ENCODE measurements around the gene RASAL2.
"Not testable (repeated sequence)": the region's sequence is repeated elsewhere in the genome, so short reads cannot be mapped to it uniquely, and the experiment has no call there.

RASAL2 gene

DNA sequence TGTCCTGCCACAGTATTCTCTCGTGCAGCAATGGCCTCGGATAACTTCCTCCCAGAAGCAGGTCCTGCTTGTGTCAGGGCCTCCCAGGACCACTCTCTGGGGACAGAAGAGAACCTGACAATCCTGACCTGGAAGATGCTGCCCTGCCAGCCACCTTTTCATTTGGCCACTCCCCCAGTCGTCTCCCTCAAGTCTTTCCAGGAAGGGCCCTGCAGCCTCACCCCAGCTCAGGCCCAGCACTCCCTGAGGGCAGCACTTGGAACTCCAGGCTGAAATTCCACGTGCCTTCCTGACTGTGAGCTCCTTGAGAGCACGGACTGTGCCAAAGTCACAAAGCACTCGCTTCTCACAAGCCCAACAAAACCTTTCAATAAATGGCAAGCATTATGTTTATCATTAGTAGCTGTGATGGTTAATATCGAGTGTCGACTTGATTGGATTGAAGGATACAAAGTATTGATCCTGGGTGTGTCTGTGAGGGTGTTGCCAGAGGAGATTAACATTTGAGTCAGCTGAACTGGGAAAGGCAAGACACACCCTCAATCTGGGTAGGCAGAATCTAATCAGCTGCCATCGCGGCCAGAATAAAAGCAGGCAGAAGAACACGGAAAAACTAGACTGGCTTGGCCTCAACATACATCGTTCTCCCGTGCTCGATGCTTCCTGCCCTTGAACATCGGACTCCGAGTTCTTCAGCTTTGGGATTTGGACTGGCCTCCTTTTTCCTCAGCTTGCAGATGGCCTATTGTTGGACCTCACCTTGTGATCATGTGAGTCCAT lies 405.2 kb downstream of the RASAL2 start:
- no peak for DNase-seq

DNA sequence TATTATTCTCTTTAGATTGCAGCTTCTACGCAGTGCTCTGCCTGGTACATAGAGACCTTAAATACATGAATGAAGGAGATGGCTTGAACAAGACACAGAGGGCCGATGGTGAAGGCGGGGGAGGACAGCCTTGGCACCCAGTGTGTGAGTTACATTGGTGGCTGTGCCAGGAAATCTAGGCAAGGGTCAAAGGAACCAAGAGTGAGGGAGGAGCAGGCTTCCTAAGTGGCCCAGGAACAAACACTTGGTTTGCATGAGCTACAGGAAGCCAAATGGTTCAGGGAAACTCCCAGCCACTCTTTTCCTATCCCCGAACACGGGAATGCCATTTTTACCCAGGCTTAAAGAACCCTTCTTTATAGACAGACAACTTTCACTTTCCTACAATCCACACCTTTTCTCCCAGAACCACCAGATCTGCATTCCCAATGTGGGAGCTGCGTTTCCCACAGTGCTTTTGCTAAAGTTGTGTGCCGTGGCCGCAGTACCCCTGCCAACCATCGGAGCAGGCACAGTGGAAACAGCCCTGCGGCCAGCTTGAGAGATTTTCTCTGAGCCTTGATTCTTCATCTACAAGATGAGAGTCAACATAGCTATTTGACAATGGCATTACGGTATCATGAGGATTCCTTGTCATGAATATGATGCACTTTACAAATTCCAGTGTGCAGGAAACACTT lies 406.3 kb downstream of the RASAL2 start:
- no peak for DNase-seq

DNA sequence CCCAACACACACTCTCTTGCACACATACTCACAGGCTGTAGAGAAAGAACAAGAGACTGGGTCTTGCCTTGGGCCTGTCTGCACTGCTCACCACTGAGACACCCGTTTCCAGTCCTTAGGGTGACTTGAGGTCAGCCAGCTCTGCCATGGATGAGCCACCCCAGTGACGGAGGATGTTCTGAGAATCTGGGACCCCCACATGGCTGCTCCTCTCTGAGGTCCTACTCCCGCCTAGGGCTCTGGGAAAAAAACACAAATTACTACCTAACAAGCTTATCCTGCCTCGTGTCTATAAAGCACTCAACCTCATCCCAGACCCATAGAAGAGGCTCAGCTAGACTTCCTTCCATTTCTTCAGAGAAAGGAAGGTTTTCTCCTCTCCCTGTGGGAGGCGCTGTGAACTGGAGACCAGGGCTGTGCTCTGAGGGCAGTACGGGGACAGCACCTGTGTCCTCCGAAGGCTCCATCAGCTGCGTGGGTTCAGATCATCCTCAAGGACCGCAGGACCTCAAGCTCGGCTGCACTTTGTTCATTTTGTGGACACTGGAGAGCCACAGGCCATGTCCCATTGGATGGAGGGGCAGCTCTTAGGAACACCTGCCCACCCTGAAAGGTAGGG lies 407.1 kb downstream of the RASAL2 start:
- no peak for DNase-seq

DNA sequence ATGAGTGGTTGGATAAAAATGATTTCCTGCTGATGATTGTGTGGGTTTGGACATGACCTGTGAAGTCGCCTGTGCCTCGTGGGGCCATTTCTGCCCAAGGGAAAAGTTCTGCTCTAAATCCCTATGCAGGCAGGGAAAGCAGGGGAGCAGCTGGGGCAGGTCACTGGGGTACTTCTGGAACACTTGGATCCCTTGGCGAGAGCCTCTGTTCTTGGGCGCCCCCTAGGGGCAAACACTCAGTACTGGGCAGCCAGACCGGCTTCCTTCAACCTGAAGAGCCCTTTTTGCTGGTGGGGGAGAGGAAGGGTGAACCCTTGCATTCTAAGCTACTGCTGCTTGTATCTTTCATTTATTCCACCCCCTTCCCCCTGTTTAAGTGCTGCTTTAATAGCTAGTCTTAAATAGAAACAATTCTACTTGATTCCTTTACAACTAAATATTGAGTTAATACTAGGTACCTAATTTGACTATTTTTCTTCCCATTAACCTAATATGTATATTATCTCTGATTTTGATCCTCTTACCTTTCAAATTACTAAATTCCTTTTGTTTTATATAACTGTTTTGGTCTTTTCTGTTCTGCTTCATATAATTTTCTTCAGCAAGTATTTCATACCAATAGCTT lies 407.9 kb downstream of the RASAL2 start:
- DNase-seq: peak; percentile 50

DNA sequence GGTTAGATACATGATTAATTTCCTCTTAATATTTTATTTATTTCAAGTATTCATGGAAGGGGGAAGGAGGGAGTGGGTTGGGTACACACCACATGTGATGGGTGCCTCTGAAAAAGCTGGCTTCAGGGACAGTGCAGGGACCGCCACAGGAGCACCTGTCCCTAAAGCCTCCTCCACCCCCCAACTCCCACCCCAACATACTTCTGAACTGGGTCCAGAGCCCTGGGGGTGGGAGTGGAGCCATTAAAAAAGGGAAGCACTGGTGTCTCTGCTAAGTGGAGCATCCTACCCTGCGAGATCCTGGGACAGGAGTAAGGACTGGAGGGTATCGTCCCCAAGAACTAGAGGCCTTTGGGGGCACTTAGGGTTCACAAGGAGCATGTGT lies 408.4 kb downstream of the RASAL2 start:
- no peak for DNase-seq

DNA sequence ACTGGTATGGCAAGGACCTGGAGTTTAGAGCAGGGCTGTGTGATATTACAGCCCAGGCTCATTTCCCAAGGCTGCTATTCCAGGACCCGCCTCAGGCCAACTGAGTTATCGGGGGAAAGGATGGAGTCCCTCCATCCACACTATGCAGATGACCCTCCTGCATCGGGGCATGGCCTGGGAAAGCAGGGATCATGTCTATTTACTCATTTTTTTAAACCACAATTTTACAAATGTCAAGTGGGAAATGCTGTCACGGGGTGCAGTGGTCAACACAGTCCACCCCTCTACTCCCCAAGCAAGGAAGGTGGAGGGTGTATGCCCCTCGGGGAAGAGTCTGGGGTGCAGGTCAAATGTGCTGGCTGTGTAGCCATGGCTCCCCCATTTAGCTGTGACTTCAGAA lies 409.0 kb downstream of the RASAL2 start:
- DNase-seq: no peak

DNA sequence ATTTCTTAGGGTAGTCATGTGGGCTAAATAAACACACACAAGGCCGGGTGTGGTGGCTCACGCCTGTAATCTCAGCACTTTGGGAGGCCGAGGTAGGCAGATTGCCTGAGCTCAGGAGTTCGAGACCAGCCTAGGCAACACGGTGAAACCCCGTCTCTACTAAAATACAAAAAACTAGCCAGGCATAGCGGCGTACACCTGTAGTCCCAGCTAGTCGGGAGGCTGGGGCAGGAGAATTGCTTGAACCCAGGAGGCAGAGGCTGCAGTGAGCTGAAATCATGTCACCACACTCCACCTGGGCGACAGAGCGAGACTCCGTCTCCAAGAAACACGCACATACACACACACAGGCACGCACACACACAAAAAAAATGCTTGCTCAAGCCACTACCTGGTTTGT lies 409.4 kb downstream of the RASAL2 start:
- not testable (repeated sequence) for DNase-seq

DNA sequence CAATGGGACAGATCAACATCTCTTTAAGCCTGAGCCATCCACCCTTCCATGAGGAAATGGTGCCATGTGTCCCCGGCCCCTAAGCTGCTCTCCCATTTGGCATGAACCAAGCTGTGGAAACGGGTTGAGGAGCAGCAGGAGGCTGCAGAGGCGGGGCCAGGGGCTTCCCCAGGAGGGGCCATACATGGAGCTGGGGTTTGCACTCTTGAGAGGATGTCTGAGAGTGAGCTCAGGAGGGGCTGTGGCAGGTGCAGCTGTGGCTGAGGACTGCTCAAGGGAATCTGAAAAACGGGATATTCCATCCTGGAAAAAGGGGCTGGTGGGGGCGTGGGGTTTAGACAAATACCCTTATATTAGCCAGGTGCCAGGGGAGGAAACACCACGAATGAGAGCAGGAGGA lies 409.9 kb downstream of the RASAL2 start:
- no peak for DNase-seq

DNA sequence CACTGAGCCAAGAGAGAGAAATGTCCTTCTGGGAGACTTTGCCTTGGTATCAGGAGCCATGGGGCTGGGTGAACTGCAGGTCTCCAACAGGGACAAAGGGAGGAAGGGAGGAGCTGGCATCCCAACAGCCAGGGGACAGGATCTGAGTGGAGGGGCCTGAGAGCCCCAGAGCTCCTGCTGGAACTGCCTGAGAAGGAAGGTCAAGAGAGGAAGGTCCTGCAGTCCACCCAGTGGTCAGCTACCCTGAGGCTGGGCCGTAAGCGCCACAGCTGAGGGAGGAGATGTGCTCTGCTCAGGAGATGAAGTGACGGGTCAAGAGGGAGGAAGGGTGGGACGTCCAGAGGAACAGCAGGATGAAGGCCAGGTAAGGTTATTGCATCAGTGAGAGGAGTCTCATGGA lies 410.4 kb downstream of the RASAL2 start:
- DNase-seq: no peak

DNA sequence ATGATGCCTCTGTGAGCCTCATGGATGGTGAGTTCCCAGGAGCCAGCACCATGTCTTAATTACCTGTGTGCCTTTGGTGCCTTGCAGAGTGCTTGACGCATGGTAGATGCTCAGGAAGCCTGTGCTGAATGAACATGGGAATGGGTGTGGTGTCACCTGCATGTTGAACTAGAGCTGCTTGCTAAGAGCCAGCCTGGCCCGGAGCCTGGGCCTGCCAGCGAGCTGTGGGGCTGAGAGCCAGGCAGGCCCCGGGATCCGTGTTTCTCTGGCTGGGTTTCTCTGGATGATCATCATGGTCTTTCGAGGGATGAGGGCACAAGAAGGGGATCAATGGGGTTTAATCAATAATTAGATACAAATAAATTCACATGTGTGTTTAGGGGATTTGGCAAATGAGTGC lies 412.3 kb downstream of the RASAL2 start:
- no peak for DNase-seq

DNA sequence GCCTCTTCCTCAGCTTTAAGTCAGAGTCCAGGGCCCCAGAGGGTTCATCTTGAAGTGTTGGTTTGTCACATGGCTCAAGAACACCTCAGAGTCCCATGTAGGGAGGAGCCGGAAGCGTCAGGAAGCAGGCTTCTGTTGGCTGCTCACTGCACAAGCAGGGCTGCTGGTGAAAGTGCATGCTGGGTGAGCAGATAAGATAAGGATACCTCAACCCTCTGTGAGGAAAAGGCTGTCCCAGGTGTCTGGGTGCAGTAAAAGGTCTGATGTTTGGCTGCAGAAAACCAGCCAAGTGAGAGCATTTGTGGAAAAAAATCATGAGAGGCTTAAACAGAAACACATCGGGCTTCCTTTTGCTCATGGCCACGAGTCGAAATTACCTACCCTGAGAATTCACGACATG lies 412.8 kb downstream of the RASAL2 start:
- no peak for DNase-seq

DNA sequence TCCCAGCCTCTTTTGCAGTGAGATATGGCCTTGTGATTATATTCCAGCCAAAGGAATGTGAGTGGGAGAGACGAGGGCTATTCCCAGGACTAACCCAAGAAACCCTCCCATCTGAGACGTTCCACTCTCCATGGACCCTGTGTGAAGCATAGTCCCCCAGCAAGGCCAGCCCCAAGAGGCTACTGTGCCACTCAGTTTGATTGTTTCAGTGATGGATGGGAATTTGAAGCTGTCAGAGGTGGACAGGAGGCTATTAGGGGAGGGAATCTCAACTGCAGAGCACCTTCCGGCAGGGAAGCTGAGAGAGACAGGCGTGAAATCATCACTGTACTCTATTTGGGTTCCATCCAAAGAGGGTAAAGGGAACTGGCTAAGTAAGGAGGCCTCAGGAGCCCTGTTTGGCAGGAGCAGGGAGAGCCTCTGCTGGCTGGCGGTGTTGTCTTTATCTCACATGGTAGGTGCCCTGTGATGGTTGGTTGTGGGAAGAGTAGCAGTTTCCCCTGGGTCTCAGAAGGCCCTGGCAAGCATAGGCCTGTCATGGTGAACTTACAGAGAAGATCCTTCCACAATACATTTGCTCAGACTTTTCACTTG lies 415.6 kb downstream of the RASAL2 start:
- DNase-seq: no peak

DNA sequence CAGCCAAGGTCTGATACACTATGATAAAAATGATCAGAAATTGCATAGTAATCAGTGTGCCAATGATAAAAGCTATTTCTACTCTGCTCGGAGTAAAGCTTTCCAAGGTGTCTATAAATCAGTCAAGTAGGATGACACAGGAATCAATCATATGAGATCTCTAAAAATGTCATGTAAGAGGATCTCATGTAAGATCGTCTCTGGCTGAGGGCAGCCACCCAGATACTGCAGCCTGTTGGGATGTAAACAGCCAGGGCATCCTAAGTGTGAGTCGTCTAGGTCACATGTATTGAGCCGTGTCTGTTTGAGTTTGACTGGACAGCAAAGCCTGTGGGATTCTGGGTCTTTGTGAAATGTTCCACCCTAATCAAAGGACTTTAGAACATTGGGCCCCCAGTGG lies 416.3 kb downstream of the RASAL2 start:
- no peak for DNase-seq

DNA sequence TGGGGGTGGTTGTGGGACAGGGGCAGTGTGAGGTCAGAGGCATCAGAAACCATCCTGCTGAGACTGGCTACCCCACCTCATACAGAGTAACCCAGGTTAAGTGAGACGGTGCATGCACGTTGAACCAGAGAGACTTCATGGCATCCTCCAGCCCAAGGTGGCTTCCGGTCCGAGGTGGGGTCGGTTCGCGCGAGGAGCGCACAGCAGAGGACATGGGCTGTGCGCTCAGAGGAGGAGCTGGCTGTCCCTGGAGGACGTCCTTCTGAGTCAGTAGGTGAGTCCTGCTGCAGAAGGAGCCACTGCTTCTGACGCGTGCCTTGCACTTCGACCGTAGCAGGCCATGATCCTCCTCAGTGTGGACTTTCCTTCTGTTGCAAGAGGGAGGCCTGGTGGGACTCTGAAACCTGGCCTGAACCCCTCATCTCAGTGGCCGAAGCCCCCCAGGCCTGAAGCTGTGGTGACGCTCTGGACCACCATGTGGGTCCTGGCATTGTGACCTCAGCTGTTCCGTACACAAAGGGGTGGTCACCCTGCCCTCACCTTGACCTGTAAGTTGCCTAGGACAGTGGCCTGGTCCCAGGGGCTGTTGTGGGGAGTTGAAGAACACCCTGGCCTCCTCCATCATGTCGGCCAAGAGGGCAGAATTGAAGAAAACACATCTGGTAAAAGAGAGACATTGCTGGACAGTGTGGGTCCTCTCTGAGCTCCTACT lies 418.8 kb downstream of the RASAL2 start, which contains the start of gene TEX35:
TSS of gene TEX35 (plus strand) at position 544 of the 712 bp plus-strand sequence. CDS start at position 624, 80 bp downstream.
- no peak for DNase-seq

DNA sequence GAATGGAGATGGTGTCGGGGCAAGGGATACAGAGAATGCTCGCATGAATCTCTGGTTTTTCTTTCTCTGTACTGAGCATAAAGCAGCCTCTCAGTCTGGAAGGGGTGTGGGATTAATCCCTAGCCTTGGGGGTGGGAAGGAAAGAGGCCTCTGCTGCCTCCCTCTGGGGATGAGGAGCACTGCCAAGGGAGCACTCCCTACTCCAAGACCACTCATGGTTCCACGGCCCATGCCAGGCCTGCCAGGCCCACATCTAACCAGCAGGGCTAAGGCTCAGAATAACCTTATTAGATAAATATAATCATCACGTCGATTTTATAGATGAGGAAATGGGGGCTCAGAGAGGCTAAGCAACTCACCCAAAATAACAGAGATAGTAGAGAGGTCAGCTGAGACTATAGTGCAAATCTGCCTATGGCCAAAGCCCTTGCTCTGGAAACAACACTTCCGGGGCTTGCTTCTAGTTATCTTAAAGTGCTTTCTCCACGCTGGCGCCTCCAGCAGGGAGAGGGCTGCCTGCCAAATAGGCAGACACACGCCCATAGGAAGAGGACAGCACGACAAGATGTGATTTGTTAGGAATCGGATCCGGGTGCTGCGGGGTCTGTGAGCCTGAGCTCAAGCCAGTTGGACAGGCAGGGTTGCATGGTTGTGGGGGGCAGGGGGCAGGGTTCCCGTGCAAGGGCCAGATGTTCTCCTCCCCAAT lies 419.5 kb downstream of the RASAL2 start:
- no peak for DNase-seq

DNA sequence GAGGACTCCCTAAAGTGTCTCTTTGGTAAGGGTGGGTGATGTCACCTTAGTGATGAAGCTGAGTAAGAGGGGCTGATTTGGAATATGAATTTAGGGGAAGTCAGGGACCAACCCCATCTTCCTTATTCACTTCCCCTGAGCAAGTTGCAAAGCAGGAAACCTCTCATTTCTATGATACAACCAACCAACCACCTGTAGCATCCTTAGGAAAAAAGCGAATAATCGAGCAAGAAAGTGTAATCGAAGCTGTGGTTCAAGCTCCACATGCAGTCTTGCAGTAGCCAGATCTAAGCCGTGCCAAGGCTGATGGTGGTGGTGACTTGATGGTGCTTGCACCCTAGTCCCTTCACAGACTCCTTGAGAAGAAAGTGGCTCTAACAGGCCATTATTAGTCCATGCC lies 422.2 kb downstream of the RASAL2 start:
- no peak for DNase-seq

DNA sequence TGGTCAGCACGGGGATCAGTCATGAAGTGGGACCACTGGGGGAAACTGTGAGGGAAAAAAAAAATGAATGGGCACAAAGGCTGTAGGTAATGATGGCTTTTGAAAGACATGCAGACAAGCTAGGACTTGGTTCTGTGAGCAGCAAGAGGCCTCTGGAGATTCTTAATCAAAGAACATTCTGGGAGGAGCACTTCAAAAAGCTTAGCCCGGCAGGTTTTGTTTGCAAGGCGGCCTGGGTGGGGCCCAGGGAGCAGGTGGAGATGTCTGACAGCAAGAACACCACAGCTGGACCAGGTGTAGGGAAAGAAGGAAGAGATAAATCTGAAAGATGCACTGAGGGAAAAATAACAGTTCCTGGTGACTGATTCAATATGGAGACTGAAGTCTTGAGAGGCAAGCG lies 425.0 kb downstream of the RASAL2 start:
- no peak for DNase-seq

DNA sequence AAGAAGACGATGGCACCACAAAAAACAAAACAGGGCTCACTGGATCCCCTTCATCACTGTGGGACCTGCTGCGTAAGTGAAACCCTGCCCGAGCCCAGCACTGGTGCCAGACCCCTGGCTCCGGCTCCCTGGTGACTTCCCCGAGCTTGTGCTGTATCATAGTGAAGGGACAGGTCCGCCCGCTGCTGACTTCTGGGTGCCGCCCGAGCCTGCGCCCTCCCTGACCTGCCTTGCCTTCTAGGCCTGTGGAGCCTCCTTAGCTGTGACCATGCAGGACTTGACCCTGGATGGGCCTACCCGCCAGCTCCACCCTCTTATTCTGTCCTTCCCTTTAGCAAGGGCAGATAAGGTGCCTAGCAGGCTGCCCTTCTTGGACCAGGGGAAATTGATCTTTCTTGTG lies 426.9 kb downstream of the RASAL2 start:
- no peak for DNase-seq

DNA sequence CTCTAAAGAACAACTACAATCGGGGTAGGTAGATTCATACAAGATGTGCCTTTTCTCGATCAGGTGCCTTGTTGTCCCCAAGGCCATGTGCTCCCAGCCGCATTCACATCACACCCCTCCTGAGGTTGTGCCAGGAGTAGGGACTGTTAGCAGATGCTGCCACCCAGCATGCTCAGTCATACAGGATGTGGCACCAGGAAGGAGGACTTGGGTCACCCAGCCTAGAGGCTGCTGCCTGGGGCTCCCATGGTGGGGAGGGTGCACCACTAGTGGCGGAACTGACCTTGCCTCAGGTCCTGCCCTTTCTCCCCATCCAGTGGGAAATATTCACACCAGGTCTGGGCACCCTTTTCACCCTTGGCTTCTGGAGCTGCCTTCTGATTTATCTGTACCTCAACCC lies 427.3 kb downstream of the RASAL2 start:
- DNase-seq: no peak

DNA sequence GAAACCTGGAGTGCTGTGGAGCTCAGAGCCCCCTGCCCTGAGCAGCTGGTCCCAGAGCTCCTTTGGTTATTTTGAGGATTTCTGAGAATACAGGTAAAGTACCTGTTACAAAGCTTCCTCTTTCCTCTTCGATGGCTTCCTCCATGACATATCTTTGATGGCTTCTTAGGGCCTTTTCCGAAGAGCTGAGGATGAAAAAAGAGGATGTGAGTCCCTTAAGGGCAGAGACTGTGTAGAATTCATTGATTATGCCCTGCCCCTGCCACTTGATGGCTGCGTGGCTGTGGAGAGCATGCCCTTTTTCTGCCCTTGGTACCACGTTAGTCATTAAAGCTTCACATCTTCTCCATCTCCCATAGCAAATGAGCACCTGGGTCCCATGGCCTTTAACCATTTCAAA lies 433.2 kb downstream of the RASAL2 start:
- DNase-seq: no peak

DNA sequence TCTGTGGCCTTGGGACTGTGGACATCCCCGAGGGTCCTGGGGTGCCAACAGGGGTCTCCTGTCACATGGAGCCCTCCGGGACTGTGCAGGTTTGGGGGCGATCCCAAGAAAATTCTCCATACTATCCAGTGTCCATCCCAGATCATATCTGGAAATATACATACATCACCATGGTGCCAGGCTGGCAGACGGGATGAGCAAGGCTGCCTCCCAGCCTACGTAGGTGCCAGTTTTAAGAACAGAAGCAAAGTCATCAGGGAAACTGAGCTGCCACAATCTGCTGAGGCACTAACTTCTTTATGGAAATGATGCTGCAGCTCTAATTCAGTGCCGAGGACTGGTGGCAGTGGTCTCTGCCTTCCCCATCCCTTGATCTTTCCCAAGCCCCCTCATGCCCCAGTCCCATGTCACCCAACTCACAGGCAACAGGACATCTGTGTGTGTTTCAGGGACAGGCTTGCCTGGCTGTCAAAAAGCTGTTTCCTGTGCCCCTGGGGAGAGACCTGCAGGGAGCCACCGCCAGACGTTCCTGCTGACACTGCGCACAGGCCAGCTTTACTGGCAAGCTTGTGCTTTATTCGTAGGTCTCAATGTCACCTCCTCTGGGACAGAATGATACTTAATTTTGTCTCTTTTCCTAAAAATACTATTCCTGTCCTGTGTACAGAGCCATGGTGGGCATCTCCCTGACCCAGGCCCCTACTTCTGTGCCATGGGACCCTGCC lies 434.5 kb downstream of the RASAL2 start:
- DNase-seq: no peak

Measured in CD4-positive, alpha-beta T cell treated with Interleukin-15 for 1 hour (primary cell).